Iris pigment epithelial cell (primary cell): Measurements from ENCODE around the gene CCDC50.

ENCODE experiments used
- DNase-seq: peaks from one replicate; pipeline ENCODE4 v3.0.0-alpha.2; 2011; ENCODE audit warnings: low read depth

The CCDC50 gene

DNA sequence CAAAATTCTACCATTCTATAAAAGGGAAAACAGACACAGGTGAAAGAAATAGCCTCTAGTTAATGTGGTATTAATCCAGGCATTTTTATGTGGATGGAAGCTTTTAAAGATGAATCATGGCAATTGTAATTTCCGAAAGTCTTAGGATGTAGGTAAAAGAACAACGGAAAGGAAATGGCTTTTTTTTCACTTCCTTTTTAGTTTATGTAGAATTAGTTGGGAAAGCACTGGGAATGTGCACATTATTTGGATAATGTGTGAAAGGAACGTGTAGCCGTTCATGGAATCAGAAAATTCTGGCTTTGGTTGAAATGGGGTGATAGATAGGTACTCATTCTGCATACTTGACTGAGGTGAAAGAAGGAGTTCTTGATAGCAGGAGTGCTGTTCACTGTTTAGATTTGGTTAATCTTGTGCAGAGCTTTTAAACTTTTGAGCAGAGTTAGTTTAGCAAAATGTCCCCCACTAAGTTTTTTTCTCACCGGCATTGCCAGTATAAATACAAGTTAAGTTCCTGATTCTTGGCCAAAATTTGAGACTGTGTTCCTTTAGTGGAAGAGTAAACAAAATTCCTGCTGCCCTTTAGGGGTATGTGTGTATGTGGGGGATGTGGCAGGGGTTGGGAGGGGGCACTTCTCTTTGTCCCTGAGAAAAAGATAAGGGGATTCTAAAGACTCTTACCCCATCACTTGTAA, 21.3 kb downstream of the CCDC50 start:
- peak; percentile 44 for DNase-seq

DNA sequence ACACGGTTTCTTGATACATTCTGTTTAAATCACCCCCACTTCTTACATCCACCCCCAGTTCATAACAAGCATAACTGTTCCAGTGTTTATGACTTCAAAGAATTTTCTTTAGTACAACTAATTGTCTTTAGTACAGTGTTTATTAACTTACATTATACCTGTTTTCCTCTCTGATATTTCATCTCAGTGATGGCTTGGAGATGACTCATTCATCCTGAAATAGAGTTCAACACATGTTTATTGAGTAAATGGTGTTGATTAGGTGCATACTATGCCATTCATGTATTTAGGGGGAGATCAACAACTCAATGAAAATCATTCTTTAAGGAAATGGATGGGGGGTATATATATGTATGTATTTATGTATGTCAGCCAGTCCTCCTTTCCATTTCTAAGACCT, 22.8 kb downstream of the CCDC50 start:
- DNase-seq, result no peak

DNA sequence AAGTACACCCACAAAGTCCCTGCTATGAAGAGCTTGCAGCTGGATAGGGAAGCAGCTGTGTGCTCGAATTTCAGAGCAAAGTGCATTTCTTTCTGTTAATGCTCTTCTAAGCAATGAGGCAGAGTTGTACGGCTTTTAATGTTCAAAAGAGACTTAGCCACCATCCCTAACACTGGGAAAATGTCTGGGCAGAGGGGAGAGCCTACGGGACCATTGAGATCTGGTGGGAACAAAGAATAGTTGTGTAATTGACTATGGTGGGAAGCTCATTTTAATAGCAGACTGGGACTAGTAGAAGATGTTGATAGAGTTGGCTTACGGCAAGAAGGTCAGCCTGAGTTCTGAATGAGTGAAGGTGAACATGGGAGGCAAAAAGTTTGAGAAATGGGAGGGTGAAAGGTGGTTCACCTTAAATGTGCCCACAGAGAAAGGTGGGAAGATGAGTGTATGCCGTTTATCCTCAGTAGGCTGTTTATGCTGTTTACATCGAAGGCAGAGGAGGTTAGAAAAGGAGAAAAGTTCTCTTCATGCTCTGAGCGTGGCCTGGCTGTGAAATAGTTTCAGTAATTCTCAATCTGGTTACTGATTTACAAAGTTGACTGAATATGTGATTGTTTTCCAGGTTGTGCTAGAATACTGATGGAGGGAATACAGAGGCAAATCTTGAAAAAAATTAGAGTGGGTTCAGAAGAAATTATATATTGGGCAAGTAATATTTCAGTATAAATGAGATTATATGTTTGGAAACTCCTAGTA, 24.0 kb downstream of the CCDC50 start:
- DNase-seq, result no peak

DNA sequence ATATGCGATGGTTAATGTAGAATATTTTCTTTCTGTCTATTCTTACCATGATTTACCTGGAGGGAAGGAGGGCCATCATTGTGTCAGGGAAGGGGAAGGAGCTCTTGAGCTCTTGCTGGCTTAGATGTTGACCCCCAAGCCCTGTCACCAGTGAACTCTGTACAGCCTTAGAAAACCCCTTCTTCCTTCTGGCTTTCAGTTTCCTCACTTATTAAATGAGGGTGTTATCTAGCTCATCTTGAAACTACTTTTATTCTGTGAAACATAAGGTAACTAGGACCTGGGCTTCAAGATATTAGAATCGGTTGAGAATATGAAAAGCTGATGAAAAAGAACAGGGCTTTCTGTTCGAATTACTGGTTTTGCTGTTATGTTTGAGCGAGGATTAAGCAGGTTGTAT, 26.2 kb downstream of the CCDC50 start:
- no peak for DNase-seq

DNA sequence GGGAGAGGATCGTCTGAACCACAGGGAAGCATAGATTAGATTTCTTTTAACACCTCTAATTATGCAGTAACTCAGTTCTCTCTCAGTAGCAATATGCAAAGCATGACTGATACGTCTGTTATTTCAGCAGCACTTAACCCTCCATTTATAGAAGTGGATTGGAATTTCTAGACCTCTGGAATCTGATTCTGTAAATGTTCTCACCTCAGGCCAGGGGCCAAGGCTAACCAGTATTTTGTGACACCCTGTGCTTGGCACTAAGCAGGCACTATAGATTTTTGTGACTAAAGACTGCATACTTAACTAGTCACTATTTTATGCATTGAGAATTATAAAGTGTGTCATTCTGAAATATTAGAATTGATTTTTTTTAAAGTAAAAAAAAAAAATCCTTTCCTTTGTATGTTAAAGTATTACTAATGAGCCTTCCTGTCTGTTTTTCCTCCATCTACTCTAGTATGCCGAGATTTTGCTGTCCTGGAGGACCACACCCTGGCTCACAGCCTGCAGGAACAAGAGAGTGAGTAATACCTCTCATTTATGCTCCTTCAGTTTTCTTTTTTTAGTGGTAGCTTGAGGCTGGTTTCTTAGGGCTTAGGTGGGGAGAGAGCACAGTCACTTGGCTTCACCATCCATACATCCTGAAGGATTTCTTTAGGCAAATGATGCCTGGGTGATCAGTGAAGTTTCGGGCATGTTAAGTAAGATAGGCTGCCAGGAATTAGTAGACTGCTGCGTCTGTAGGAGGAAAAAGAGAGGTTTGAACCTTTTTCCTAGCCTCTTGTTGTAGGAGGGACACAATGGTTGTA, 27.6 kb downstream of the CCDC50 start:
- peak; percentile 81 for DNase-seq

DNA sequence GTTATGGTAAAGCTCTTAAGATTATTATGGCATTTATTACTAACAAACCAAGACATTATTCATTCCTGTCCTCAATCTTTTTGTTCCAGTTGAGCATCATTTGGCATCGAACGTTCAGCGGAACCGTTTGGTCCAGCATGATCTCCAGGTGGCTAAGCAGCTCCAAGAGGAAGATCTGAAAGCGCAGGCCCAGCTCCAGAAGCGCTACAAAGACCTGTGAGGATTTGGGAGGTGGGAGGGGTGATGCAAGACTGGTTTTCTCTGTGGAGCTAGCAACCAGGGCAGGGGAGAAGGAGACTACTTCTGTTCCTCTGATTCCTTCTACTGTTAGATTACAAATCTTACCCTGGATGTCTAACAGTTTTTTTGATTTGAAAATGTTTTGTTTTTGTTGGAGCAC, 28.7 kb downstream of the CCDC50 start:
- DNase-seq, result no peak

DNA sequence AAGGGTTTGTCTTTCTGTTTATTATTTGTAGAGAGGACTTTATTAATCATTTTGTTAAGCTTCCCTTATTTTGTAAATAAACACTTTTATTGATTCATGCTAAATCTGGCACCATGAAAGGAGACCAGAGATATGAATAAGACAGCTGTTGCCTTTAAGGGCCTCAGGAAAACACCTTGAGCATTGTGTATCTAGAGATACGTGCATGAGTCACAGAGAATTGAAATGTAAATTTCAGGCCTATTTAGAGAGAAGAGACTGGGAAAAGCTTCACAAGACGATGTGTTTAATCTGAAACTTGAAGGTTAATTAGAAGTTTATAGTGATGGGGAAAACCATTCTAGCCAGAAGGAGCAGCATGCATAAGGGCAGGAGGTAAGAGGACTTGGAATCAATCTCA, 29.7 kb downstream of the CCDC50 start:
- DNase-seq, result no peak

DNA sequence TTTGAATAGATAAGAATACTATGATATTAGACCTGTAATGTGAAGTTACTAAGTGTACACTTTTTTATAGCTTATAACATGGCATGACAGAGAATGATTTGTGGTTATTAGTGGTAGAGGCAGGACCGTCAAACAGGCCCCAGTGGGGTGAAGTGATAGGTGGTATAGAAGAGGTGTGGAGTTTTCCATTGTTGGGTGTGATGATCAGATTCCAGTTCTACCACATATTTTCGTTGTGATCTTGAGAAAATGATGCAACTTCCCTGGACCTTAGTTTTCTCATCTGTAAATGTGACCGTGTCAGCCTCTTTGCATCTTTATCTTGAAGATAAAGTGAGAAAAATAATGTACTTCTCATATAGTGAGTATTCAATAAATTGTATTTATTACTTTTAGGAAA, 31.4 kb downstream of the CCDC50 start:
- DNase-seq, result no peak

DNA sequence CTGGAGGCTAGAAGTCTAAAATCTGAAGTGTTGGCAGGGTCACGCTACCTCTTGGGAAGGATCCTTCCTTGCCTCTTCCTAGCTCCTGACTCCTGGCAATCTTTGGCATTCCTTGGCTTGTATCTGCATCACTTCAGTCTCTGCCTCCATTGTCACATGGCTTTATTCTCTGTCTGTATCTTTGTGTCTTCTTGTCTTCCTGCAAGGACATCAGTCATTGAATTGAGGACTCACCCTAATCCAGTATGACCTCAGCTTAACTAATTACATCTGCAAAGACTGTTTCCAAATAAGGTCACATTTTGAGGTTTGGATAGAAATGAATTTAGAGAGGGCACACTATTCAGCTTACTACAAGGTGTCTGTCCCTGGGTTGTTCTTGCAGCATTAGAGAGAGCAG, 32.3 kb downstream of the CCDC50 start:
- no peak for DNase-seq

DNA sequence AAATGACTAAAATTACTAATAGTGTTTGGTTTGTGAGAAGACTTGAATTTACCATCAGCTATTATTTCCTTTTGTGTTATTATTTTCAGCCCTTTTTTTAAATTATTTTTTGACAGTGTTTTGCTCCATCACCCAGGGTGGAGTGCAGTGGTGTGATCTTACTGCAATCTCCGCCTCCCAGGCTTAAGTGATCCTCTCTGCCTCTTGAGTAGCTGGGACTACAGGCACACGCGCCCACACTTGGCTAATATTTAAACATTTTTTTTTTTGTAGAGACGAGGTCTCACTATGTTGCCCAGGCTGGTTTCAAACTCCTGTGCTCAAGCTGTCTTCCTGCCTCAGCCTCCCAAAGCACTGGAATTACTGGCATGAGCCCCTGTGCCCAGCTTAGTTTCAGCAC, 32.8 kb downstream of the CCDC50 start:
- DNase-seq, result no peak

DNA sequence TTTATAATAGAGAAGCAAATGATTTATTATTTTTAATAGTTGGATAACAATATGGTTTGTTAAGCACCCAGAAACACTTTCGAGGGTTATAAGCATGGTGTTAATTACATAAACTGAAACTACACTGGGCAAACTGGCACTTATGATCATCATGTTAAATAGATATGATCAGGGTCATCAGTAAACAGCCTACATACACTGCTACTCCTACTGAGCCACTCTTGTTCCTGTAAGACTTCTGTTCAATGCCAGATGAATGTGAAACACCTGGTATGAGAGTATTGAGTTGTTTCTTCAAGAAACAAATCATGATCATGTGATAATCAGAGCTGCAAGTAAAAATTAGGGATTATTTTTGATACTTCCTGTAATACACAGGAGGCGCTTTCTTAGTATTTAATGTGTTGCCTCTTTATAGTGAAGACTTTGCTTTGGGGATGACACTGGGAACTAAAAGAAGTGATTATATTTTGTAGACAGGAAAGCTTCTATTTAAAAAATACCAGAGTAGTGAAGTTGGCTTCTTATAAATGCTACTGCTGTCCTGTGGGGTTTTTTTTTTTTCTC, 33.4 kb downstream of the CCDC50 start:
- DNase-seq, result no peak

DNA sequence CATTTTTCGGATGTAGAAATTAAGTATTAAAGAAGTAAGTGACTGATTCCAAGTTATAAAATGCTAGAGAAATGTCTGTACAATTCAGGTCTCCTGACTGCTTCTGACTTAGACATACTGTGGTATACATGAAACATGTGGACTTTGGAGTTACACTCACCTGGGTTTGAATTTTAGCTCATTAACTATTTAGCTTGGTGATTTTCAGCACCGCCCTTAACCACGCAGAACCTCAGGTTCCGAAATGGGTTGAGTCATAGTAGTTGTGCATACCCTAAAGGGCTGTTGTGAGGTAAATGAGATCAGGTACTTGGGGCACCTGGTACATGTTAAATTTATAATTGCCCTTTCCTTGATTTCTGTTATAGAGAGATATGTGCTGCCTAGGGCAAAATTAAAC, 34.0 kb downstream of the CCDC50 start:
- DNase-seq, result no peak

DNA sequence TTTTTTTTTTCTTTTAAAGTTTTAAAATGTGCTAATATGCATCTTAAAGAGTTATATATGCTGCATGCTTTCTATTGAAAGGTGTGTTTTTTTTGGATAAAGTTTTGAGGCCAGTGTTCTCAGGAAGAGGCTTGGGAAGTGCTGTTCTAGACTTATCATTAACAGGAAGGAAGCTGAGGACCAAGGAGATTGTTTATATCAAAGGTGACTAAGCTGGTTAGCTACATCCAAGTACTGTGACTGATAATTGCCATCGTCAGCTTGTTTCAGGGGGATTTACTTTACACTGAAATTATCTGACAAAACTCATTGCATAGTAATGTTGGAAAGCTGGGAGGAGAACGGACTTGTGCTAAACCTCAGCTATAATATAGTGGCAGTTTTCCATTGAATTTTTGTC, 37.5 kb downstream of the CCDC50 start:
- DNase-seq, result peak; percentile 54

DNA sequence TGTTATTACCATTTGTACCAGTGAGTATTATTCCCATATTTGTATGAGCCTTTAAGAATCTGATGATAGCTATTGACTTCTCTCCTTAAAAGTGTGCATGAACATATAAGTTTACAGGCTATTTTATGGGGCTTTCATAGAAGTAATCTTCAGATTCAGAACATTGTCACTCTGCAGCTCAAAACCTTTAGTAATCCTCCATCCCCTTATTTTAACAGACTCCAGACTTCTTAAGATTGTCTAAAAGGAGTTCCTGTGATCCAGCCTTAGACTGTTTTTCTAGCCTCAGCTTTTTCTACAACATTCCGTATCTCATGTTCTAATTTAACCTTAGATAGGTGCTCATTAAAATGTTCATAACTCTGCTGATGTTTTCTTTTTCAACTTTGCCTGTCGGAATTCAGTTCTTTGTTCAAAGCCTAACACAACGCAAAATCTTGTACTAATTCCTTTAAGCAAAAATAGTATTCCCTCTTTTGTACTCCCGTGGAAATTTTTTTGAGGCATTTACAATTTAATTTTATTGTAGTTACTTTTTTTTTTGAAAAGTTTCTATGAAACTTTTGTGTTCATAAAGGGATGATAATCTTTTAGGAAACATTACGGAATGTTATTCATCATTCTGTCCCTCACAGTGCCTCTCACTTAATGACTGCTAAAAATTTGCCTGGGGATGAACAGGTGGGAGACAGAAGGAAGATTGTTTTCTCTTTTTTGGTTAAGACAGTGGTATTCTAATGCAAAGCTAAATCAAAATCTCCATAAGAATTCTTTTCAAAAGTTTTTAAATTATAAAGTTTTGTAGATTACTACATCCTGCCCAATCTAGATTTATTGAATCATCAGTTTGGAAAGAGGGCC, 39.8 kb downstream of the CCDC50 start:
- no peak for DNase-seq

DNA sequence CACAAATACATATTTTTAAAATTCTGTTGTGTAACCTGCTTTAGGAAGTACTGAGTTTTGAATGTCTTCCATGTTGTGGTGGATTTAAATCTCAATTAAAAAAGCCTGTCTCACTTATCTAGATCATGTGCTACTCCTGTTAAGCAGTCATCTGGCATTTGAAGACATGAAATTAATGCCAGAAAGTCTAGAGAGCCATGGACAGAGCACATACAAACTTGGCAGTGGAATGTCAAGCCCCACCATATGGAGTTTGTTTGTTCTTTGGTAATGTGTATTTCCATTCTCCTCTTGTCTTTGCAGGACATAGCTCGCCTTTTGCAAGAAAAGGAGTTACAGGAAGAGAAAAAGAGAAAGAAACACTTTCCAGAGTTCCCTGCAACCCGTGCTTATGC, 40.4 kb downstream of the CCDC50 start:
- peak; percentile 92 for DNase-seq

DNA sequence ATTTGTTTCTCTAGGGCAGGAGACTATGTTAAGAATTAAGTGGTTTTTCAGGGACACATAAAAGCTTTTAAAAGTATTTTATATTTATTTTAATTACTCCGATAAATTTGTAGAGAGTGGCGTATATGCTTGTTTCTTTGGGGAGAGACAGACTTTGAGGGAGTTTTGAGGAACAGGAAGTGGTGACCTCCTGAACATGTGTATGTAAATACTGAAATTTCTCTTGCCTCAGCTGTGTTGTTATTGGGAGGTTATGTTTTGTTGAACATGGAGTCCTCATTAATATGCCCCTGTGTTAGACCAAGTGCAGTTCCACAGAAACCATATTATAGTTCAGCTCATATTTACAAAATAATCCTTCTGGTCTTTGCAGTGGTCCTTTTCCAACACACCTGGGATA, 42.9 kb downstream of the CCDC50 start:
- peak; percentile 53 for DNase-seq

DNA sequence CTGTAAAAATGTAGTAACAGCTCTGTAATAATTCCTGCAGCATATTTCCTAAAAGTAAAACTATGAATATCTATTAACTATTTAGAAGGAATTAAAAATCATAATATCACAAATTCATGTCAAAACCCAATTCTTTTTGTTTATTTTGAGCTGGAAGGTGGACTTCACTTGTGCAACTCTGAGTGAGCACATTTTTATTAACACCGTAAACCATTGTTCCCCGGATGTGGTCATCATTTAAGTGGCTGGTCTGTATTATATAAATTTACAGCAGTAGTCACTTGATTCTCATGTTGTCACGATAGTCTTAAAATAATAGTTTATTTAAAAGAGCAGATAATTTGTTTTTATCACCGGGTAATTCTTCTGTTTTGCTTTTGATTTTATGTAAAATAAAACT, 44.1 kb downstream of the CCDC50 start:
- DNase-seq, result peak; percentile 75

DNA sequence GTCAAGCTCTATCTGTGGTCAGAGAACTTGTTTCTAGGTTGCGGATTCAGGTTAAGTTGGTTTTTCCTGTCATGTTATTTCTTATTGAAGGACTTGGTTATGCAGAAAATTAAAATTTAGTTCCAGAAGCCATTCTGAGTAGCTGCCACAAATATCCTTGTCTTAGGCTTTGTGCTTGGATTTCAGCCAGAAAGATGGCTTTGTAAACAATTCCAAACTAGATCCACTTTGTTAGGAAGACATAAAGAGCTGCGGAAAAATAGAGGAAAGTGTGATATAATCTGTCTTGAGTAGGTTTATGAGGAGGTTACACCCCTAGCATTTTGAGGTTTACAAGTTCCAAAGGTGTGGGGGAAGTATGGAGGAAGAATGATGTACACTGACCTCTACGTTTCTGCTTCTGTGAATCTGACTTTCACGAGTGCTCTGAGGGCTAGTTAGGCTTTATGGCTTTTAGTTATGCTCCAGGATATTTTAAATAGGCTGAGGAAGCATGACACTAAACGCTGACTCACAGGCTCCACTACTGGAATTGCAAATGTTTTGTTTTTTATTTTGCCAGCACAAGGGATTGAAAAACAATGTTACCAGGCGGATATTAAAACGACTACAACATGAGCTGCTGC, 47.4 kb downstream of the CCDC50 start:
- DNase-seq, result peak; percentile 86

DNA sequence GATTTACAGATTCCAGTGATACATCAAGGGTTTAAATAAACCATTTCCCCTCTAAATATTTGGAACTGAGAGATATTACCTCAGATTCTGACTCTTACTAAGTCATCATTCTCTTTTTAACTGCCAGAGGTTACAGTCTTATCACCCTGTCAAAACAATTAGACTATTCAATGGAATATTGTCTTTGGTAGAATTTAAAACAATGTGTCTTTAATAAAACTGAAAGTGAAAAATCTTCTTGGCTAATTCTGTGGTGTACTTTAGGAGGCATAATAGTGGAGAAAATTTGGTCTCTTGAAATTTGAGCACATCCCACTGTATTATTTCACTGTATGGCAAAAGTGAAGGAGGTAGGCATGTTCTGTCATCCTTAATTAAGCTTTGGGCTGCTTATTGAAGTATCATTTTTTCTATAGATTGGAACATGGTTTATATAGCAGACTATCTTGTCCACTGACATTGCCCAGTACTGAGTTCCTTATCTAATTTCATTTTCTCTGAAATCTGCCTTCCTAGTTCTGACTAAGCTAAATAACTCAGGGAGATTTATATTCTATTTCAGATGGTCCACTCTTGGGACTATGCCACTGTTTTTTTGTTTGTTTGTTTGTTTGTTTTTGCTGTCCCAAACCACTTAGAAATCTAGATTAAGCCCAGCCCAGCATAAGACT, 49.1 kb downstream of the CCDC50 start:
- DNase-seq, result peak; percentile 22

DNA sequence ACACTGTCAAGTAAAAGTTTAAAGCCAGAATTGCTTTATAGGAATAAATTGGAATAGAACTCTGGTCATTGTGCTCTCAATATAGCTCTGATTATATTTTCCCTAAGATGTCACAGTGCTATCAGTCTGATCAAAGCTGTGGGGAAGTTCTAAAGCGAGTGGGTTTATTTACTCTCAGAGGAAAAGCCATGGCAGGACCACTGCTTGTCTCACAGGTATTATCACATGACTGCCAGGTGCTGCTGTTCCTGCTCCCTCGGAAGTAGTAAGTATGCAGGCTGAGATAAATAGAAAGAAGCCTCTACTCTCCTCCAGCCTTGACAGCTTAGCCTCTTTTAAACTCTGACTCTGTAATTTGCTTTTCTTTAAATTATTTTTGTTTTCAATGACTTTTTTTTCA, 50.3 kb downstream of the CCDC50 start:
- no peak for DNase-seq

DNA sequence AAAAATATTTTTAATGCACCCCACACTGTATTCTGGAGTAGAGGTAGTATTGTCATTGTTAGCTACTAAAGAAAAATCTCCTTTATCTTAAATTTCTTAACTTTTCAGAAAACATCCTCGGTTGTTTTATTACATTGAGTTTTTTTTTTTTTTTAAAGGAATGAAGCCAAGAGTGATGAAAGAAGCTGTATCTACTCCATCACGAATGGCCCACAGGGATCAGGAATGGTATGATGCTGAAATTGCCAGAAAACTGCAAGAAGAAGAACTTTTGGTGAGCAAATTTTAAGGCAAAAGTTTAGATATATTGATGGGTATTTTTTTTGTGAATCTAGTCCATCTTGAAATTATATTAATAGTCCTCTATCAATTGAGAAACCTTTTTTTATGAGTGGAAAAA, 50.8 kb downstream of the CCDC50 start:
- no peak for DNase-seq
